Vagina (tissue), 2 donors: Measurements from ENCODE around the gene LANCL2. TPM values are rescaled to one million over a fixed set of nuclear protein-coding genes. Genes with fewer than 3 reads are reported as not detected.

Experiments used
- DNase-seq, 2 donors: peaks; one replicate each; pipeline ENCODE4 v3.0.0-alpha.2; 2017; ENCODE audit errors: extremely low spot score in 2 of 2
- H3K27ac ChIP-seq: fragments of 200-600 bp; sonication (generic); one replicate; pipeline ENCODE4 v1.5.1; 2019
- H3K27me3 ChIP-seq: fragments of 200-600 bp; sonication (generic); one replicate; pipeline ENCODE4 v1.5.1; 2019
- H3K36me3 ChIP-seq, 2 donors: fragments of 200-600 bp; sonication (generic); one replicate each; pipeline ENCODE4 v1.5.1; 2017 to 2019
- H3K4me1 ChIP-seq: fragments of 200-600 bp; sonication (generic); one replicate; pipeline ENCODE4 v1.5.1; 2019
- H3K4me3 ChIP-seq, 2 donors: fragments of 200-600 bp; sonication (generic); 1 replicate in 1 of 2; 2 replicates in 1 of 2; pipeline ENCODE4 v1.5.1; 2016 to 2019
- H3K9me3 ChIP-seq: fragments of 200-600 bp; sonication (generic); one replicate; pipeline ENCODE4 v1.5.1; 2019
- CTCF ChIP-seq, 3 experiments: fragments of 450-650 bp in 2 of 3; fragments of 200-600 bp in 1 of 3; sonication (generic) in 1 of 3; IDR thresholded peaks; one replicate each; pipeline ENCODE4 v1.5.1; 2017 to 2019; ENCODE audit warnings: antibody characterized with exemption in 3 of 3, mild to moderate bottlenecking in 2 of 3, moderate library complexity in 2 of 3
- POLR2A ChIP-seq, 2 donors: fragments of 450-650 bp; IDR thresholded peaks; one replicate each; pipeline ENCODE4 v1.6.1; 2017; ENCODE audit warnings: antibody characterized with exemption in 2 of 2, mild to moderate bottlenecking in 2 of 2, moderate library complexity in 2 of 2
- POLR2AphosphoS5 ChIP-seq, 2 donors: sonication (generic); formaldehyde crosslinking; IDR thresholded peaks; one replicate each; pipeline ENCODE4 v1.9.0; 2017; ENCODE audit warnings: antibody characterized with exemption in 2 of 2, mild to moderate bottlenecking in 2 of 2, low read depth in 1 of 2; ENCODE audit not compliant: insufficient read depth in 1 of 2
- intact Hi-C: fragments of 100-400 bp; cut with DNase I; formaldehyde crosslinking; loops from one replicate; pipeline ENCODE4 v1.15.1; 2023
- total RNA-seq: library from RNA; depleted of rRNA; stranded (reverse); fragments of >200 nt; gene quantifications from one replicate; pipeline ENCODE4 v1.2.3, GENCODE V29; 2016

LANCL2 gene
- total RNA-seq, 1 donor from 2014 or later = 7.6 TPM

GRCh38 chr7:55342216-55342871 lies 22.8 kb upstream of the LANCL2 start:
- no peak overlapping the region for H3K27ac ChIP-seq
- intact Hi-C loops = no loop called here
- TF ChIP-seq CTCF (IDR thresholded peaks at IDR 0.05) (no peak), POLR2A (IDR thresholded peaks at IDR 0.05) (no peak), POLR2AphosphoS5 (IDR thresholded peaks at IDR 0.05; ENCODE audit: insufficient read depth in 1 of 2, low read depth in 1 of 2) (no peak)

GRCh38 chr7:55343002-55343781 lies 21.9 kb upstream of the LANCL2 start:
- Histone ChIP-seq H3K4me3 (no peak overlapping the region), H3K9me3 (no peaks in the 10 kb centered on the region), H3K27ac (no peak overlapping the region), H3K36me3 (no peaks in the 10 kb centered on the region), H3K4me1 (no peaks in the 10 kb centered on the region), H3K27me3 (no peaks in the 10 kb centered on the region)
- intact Hi-C loops = no loop called here
- no peak for TF ChIP-seq CTCF (IDR thresholded peaks at IDR 0.05)
- TF ChIP-seq POLR2AphosphoS5 (IDR thresholded peaks at IDR 0.05; ENCODE audit: insufficient read depth in 1 of 2, low read depth in 1 of 2) = no peak
- TF ChIP-seq POLR2A (IDR thresholded peaks at IDR 0.05) = no peak
- no peak for DNase-seq

More at GRCh38 chr7:55342216-55342871, 22.8 kb upstream of the LANCL2 start:
- no peaks in the 10 kb centered on the region for H3K4me1 ChIP-seq
- H3K4me3 ChIP-seq = no peak overlapping the region
- no peak for DNase-seq
- no peaks in the 10 kb centered on the region for H3K27me3 ChIP-seq
- H3K9me3 ChIP-seq = no peaks in the 10 kb centered on the region
- H3K36me3 ChIP-seq = no peaks in the 10 kb centered on the region

DNA sequence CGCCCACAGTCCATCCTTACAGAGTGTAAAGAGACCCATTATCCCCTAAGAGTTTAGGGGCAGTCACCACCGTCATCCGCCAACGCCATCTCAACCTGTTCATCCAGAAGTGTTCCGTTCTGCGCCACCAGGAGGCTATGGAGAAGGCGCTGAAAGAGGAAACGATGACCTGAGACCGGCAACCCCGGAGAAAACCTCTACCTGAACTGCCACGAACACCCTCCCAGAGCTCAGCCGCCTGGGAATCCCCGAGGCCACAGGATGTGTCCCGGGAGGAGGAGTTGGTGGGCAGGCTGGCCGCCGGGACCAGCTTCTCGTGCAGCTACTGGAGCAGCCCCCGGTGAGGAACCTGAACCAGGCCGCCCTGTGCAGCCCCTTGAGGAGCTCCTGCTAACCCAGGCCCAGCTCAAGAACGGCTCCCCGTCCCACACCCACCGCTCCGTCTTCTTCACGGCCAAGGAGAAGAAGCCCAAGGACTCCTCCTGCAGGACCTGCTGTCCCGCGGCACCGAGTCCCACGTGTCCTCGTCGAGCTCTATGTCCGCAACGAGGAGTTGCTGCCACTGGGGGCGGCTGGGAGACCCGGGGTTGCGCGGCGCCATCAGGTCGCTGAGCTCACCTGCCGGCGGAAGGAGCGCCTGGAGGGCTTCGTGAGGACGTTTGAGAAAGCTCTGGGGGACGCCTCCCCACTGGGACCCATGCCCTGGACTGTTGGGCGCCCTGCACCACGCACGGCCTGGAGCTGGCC lies 21.1 kb upstream of the LANCL2 start:
- DNase-seq = no peak
- no peaks in the 10 kb centered on the region for H3K27me3 ChIP-seq
- no peaks in the 10 kb centered on the region for H3K9me3 ChIP-seq
- H3K36me3 ChIP-seq = no peaks in the 10 kb centered on the region
- peaks cover 7% of the 10 kb centered on the region for H3K4me1 ChIP-seq
- TF ChIP-seq CTCF (IDR thresholded peaks at IDR 0.05) (no peak), POLR2AphosphoS5 (IDR thresholded peaks at IDR 0.05; ENCODE audit: insufficient read depth in 1 of 2, low read depth in 1 of 2) (no peak), POLR2A (IDR thresholded peaks at IDR 0.05) (no peak)
- no peak overlapping the region for H3K4me3 ChIP-seq
- intact Hi-C loops = no loop called here
- H3K27ac ChIP-seq = no peak overlapping the region

GRCh38 chr7:55344840-55345239 lies 20.3 kb upstream of the LANCL2 start:
- Histone ChIP-seq H3K9me3 (no peaks in the 10 kb centered on the region), H3K36me3 (no peaks in the 10 kb centered on the region), H3K4me3 (peak overlapping the region in 1 of 2 donors; percentile 13), H3K27ac (no peak overlapping the region), H3K4me1 (peaks cover 7% of the 10 kb centered on the region), H3K27me3 (no peaks in the 10 kb centered on the region)
- DNase-seq = no peak
- intact Hi-C loops = no loop called here
- TF ChIP-seq POLR2A (IDR thresholded peaks at IDR 0.05) (no peak), POLR2AphosphoS5 (IDR thresholded peaks at IDR 0.05; ENCODE audit: insufficient read depth in 1 of 2, low read depth in 1 of 2) (no peak), CTCF (IDR thresholded peaks at IDR 0.05) (no peak)
